ENCODE data around the gene AP4S1. TPM values are rescaled to one million over a fixed set of nuclear protein-coding genes. Genes with fewer than 3 reads are reported as not detected.

AP4S1 gene
- total RNA-seq, 4 donors from 2014 or later: 6.0 to 15.0 (median 10.5) TPM

GRCh38 chr14:31069343-31069742 is 43.9 kb downstream of the AP4S1 start:
- 93 to 94% methylated on average over 3 of the region's 3 CpGs for WGBS, 2 donors
- intact Hi-C loops (cut with DNase I; ENCODE audit: low total_unique reads): no loop called here
- DNase-seq (ENCODE audit: low spot score in 2 of 2): no peak
- H3K4me3 ChIP-seq (ENCODE audit: low read depth, poor library complexity, severe bottlenecking): no peak overlapping the region
- no peak for TF ChIP-seq POLR2A (IDR thresholded peaks at IDR 0.05)
- TF ChIP-seq, protein P1, sequence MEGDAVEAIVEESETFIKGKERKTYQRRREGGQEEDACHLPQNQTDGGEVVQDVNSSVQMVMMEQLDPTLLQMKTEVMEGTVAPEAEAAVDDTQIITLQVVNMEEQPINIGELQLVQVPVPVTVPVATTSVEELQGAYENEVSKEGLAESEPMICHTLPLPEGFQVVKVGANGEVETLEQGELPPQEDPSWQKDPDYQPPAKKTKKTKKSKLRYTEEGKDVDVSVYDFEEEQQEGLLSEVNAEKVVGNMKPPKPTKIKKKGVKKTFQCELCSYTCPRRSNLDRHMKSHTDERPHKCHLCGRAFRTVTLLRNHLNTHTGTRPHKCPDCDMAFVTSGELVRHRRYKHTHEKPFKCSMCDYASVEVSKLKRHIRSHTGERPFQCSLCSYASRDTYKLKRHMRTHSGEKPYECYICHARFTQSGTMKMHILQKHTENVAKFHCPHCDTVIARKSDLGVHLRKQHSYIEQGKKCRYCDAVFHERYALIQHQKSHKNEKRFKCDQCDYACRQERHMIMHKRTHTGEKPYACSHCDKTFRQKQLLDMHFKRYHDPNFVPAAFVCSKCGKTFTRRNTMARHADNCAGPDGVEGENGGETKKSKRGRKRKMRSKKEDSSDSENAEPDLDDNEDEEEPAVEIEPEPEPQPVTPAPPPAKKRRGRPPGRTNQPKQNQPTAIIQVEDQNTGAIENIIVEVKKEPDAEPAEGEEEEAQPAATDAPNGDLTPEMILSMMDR (IDR thresholded peaks at IDR 0.05): no peak

- DNase-seq (ENCODE audit: low spot score in 2 of 2): peak in 1 of 2 donors; percentile 23
- WGBS, 2 donors: 91 to 100% methylated on average over 5 of the region's 5 CpGs
- TF ChIP-seq, protein P1 (IDR thresholded peaks at IDR 0.05): no peak
- no peak for TF ChIP-seq POLR2A (IDR thresholded peaks at IDR 0.05)
- H3K4me3 ChIP-seq (ENCODE audit: low read depth, poor library complexity, severe bottlenecking): no peak overlapping the region
- intact Hi-C loops (cut with DNase I; ENCODE audit: low total_unique reads): no loop called here
Measured at GRCh38 chr14:31070431-31070830, 45.0 kb downstream of the AP4S1 start.

DNA sequence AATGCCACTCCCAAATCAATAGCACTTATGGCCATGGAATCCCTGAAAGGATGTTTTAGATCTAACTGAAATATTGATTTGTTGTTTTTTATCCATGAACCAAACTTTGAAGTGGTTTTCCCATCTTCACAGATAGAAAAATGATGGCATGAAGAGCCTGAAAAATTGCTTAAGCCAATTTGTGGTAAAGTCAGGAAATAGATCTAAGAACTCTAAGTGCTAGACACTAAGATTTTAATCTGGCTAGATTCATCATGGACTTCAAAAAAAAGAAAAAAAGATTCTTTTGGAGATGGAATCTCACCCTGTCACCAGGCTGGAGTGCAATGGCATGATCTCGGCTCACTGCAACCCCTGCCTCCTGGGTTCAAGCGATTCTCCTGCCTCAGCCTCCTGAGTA is 45.7 kb downstream of the AP4S1 start:
- intact Hi-C loops (cut with DNase I; ENCODE audit: low total_unique reads): no loop called here
- WGBS, 2 donors: 88 to 94% methylated on average over 2 of the region's 2 CpGs
- TF ChIP-seq, protein P1 (IDR thresholded peaks at IDR 0.05): no peak
- no peak for TF ChIP-seq POLR2A (IDR thresholded peaks at IDR 0.05)
- peak in 1 of 2 donors; percentile 10 for DNase-seq (ENCODE audit: low spot score in 2 of 2)
- no peak overlapping the region for H3K4me3 ChIP-seq (ENCODE audit: low read depth, poor library complexity, severe bottlenecking)

DNA sequence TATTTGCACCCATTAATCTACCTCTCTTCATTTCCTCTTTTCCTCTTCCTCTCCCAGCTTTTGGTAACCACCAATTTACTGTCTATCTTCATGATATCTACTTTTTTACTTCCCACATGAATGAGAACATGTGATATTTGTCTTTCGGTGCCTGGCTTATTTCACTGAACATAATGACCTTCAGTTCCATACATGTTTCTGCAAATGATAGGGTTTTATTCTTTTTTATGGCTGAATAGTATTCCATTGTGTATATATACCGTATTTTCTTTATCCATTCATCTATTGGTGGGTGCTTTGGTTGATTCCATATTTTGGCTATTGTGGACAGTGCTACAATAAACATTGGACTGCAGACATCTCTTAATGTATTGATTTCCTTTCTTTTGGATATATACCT is 49.7 kb downstream of the AP4S1 start:
- no peak for DNase-seq (ENCODE audit: low spot score in 2 of 2)
- 97 to 99% methylated on average over 2 of the region's 2 CpGs for WGBS, 2 donors
- no peak for TF ChIP-seq POLR2A (IDR thresholded peaks at IDR 0.05)
- TF ChIP-seq, protein P1 (IDR thresholded peaks at IDR 0.05): no peak
- intact Hi-C loops (cut with DNase I; ENCODE audit: low total_unique reads): no loop called here
- H3K4me3 ChIP-seq (ENCODE audit: low read depth, poor library complexity, severe bottlenecking): no peak overlapping the region

DNA sequence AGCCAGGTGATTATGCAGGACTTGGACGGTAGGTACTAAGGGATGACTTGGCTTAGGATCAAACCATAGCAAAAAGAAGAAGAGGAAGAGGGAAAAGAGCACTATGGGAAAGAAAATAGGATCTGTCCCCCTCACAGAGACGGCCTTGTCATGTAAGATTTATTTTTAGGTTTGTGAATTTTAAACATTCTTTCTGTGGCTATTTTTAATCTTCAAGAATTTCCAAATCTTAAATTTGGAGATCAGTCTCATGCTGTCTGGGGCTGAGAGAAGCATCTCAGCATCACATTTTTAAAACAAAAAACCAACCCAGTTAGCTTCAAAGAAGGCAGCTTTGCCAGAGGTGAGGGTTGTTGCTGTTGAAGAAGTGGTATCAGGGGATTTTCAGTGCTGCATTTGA is 53.3 kb downstream of the AP4S1 start:
- no peak overlapping the region for H3K4me3 ChIP-seq (ENCODE audit: low read depth, poor library complexity, severe bottlenecking)
- no peak for DNase-seq (ENCODE audit: low spot score in 2 of 2)
- WGBS, 2 donors: 37 to 53% methylated on average over 2 of the region's 2 CpGs
- intact Hi-C loops (cut with DNase I; ENCODE audit: low total_unique reads): no loop called here
- TF ChIP-seq POLR2A (IDR thresholded peaks at IDR 0.05): no peak
- TF ChIP-seq, protein P1 (IDR thresholded peaks at IDR 0.05): no peak

DNA sequence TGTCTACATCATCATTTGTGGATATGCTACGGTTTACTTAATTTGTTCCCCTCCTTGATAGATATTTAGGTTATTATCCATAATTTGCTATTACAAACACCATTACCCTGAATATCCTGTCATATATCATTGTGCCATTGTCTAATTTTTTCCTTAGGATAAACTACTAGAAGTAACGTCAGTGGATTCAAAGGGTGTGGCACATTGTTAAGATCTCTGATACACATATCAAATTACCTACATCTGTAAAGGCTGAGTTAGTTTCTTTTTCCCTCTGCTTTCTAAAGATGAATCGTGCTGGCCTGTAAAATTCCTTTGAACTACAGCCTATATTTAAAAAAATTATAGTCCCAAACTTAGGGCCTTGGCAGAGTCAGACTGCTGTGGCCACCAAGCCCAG is 54.6 kb downstream of the AP4S1 start:
- 36 to 46% methylated on average over 3 of the region's 3 CpGs for WGBS, 2 donors
- H3K4me3 ChIP-seq (ENCODE audit: low read depth, poor library complexity, severe bottlenecking): no peak overlapping the region
- no peak for DNase-seq (ENCODE audit: low spot score in 2 of 2)
- TF ChIP-seq POLR2A (IDR thresholded peaks at IDR 0.05): no peak
- TF ChIP-seq, protein P1 (IDR thresholded peaks at IDR 0.05): no peak
- intact Hi-C loops (cut with DNase I; ENCODE audit: low total_unique reads): no loop called here
